ENCODE data around the gene C3. TPM values are rescaled to one million over a fixed set of nuclear protein-coding genes. Genes with fewer than 3 reads are reported as not detected.

The C3 gene
- total RNA-seq, 1 donor from 2014 or later = 1.5 TPM

DNA sequence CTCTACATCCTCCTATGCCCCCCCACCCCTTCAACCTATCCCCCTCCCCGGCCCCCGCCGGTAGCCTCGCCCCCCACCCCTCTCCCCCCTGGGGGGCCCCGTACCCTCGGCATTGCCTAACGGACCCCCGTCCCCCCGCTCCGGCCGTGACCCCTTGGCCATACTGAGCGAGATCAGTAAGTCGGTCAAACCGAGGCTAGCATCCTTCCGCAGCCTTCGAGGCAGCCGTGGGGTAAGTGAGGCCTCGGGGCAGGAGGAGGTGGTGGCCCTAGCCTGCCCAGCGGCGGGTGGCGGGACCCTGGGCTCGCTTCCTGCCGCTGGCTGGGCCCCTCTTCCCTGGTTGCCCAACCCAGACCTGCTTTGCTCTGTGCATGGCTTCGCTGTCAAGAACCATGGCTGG is 25.5 kb upstream of the C3 start:
- Mint-ChIP-seq H3K4me3 (no peak overlapping the region), H3K36me3 (peaks cover 13% of the 10 kb centered on the region), H3K27me3 (ENCODE audit: insufficient read depth, low read depth) (no peaks in the 10 kb centered on the region), H3K27ac (no peak overlapping the region), H3K9me3 (no peaks in the 10 kb centered on the region), H3K4me1 (peaks cover 34% of the 10 kb centered on the region)
- H3F3A ChIP-seq (ENCODE audit: low read depth) = peaks cover 35% of the 10 kb centered on the region
- no peak for TF ChIP-seq CTCF (IDR thresholded peaks at IDR 0.05)
- no peak for TF ChIP-seq EZH2 (IDR thresholded peaks at IDR 0.05)
- no peak for TF ChIP-seq EZH2phosphoT487 (IDR thresholded peaks at IDR 0.05)
- H3K4me1 ChIP-seq = peaks cover 39% of the 10 kb centered on the region
- H3K79me2 ChIP-seq (ENCODE audit: low read depth) = peaks cover 15% of the 10 kb centered on the region
- H3K4me3 ChIP-seq = no peak overlapping the region
- no peaks in the 10 kb centered on the region for H3K9me3 ChIP-seq (ENCODE audit: low read depth)
- H3K36me3 ChIP-seq = peaks cover 3% of the 10 kb centered on the region
- no peak overlapping the region for H2AFZ ChIP-seq (replicated peaks)
- H4K20me1 ChIP-seq (ENCODE audit: low read depth) = no peaks in the 10 kb centered on the region
- DNase-seq (ENCODE audit: low spot score) = no peak
- no peak overlapping the region for H3K9ac ChIP-seq
- H3K4me2 ChIP-seq = no peak overlapping the region
- H3K27me3 ChIP-seq = no peaks in the 10 kb centered on the region
- H3K27ac ChIP-seq = no peak overlapping the region

- Mint-ChIP-seq H3K27ac (peak overlapping the region; percentile 87), H3K9me3 (no peaks in the 10 kb centered on the region), H3K27me3 (ENCODE audit: insufficient read depth, low read depth) (no peaks in the 10 kb centered on the region), H3K4me1 (peaks cover 36% of the 10 kb centered on the region), H3K4me3 (peak overlapping the region; percentile 72), H3K36me3 (peaks cover 10% of the 10 kb centered on the region)
- Histone ChIP-seq H3K4me2 (peak overlapping the region; percentile 68), H3K27me3 (no peaks in the 10 kb centered on the region), H3K4me3 (peak overlapping the region; percentile 25), H3K36me3 (peaks cover 3% of the 10 kb centered on the region), H4K20me1 (ENCODE audit: low read depth) (no peaks in the 10 kb centered on the region), H2AFZ (replicated peaks) (no peak overlapping the region), H3K4me1 (peaks cover 39% of the 10 kb centered on the region), H3K27ac (peak overlapping the region; percentile 92), H3F3A (ENCODE audit: low read depth) (peaks cover 46% of the 10 kb centered on the region), H3K9ac (no peak overlapping the region), H3K9me3 (ENCODE audit: low read depth) (no peaks in the 10 kb centered on the region), H3K79me2 (ENCODE audit: low read depth) (peaks cover 25% of the 10 kb centered on the region)
- peak; percentile 34 for DNase-seq (ENCODE audit: low spot score)
- TF ChIP-seq EZH2 (IDR thresholded peaks at IDR 0.05) (no peak), EZH2phosphoT487 (IDR thresholded peaks at IDR 0.05) (no peak), CTCF (IDR thresholded peaks at IDR 0.05) (no peak)
These were observed 24.2 kb upstream of the C3 start for GRCh38 chr19:6744381-6745301.

- Mint-ChIP-seq H3K4me3 (peak overlapping the region; percentile 72), H3K27me3 (ENCODE audit: insufficient read depth, low read depth) (peaks cover 2% of the 10 kb centered on the region), H3K36me3 (peaks cover 10% of the 10 kb centered on the region), H3K9me3 (no peaks in the 10 kb centered on the region), H3K4me1 (peaks cover 41% of the 10 kb centered on the region), H3K27ac (peak overlapping the region; percentile 87)
- H3K9ac ChIP-seq = no peak overlapping the region
- H4K20me1 ChIP-seq (ENCODE audit: low read depth) = no peaks in the 10 kb centered on the region
- H3F3A ChIP-seq (ENCODE audit: low read depth) = peaks cover 49% of the 10 kb centered on the region
- H3K4me2 ChIP-seq = peak overlapping the region; percentile 68
- H3K27me3 ChIP-seq = no peaks in the 10 kb centered on the region
- DNase-seq (ENCODE audit: low spot score) = peak; percentile 77
- H3K36me3 ChIP-seq = peaks cover 3% of the 10 kb centered on the region
- H3K4me1 ChIP-seq = peaks cover 43% of the 10 kb centered on the region
- TF ChIP-seq EZH2 (IDR thresholded peaks at IDR 0.05) (no peak), CTCF (IDR thresholded peaks at IDR 0.05) (no peak), EZH2phosphoT487 (IDR thresholded peaks at IDR 0.05) (no peak)
- no peak overlapping the region for H2AFZ ChIP-seq (replicated peaks)
- no peaks in the 10 kb centered on the region for H3K9me3 ChIP-seq (ENCODE audit: low read depth)
- H3K79me2 ChIP-seq (ENCODE audit: low read depth) = peaks cover 25% of the 10 kb centered on the region
- H3K27ac ChIP-seq = peak overlapping the region; percentile 92
- H3K4me3 ChIP-seq = peak overlapping the region; percentile 27
These were observed 23.4 kb upstream of the C3 start for GRCh38 chr19:6743714-6744380.
